KMS-11 (cell line): ENCODE measurements around the gene GADL1.

Source experiments
- H2AFZ ChIP-seq: fragments of 200-600 bp; sonication (generic); 2 replicates; pipeline ENCODE4 v1.6.1; 2016; ENCODE audit warnings: antibody characterized with exemption, mixed run types, low read depth
- H3K27ac ChIP-seq: fragments of 200-600 bp; sonication (generic); 2 replicates; pipeline ENCODE4 v1.6.1; 2016; ENCODE audit warnings: mild to moderate bottlenecking, mixed run types
- H3K27me3 ChIP-seq: fragments of 200-600 bp; sonication (generic); 2 replicates; pipeline ENCODE4 v1.6.1; 2017; ENCODE audit warnings: mild to moderate bottlenecking, low read depth, mixed run types, moderate library complexity; ENCODE audit not compliant: insufficient read depth
- H3K36me3 ChIP-seq: fragments of 200-600 bp; sonication (generic); 2 replicates; pipeline ENCODE4 v1.6.1; 2017; ENCODE audit warnings: mild to moderate bottlenecking, mixed run types; ENCODE audit not compliant: insufficient read depth
- H3K4me1 ChIP-seq: fragments of 200-600 bp; sonication (generic); 2 replicates; pipeline ENCODE4 v1.6.1; 2016; ENCODE audit warnings: mild to moderate bottlenecking, low read depth, mixed run types; ENCODE audit not compliant: poor library complexity, severe bottlenecking
- H3K4me2 ChIP-seq: fragments of 200-600 bp; sonication (generic); 2 replicates; pipeline ENCODE4 v1.7.0; 2016; ENCODE audit warnings: mild to moderate bottlenecking, mixed run types
- H3K4me3 ChIP-seq: fragments of 200-600 bp; sonication (generic); IDR thresholded peaks from 2 replicates; pipeline ENCODE4 v1.6.1; 2017; ENCODE audit warnings: low read depth, low read length, mixed read lengths; ENCODE audit not compliant: insufficient read depth
- H3K79me2 ChIP-seq: fragments of 200-600 bp; sonication (generic); 2 replicates; pipeline ENCODE4 v1.6.1; 2016; ENCODE audit warnings: low read depth, mixed run types; ENCODE audit not compliant: insufficient read depth
- H3K9ac ChIP-seq: fragments of 200-600 bp; sonication (generic); 2 replicates; pipeline ENCODE4 v1.6.1; 2016; ENCODE audit warnings: mild to moderate bottlenecking, mixed run types
- H4K20me1 ChIP-seq: fragments of 200-600 bp; sonication (generic); 2 replicates; pipeline ENCODE4 v1.6.1; 2016; ENCODE audit warnings: mild to moderate bottlenecking, mixed run types; ENCODE audit not compliant: insufficient read depth
- TF ChIP-seq, protein P1 (sequence below): fragments of 200-600 bp; sonication (generic); conservative IDR thresholded peaks from 2 replicates; pipeline ENCODE4 v1.6.1; 2017; ENCODE audit warnings: low read depth, mild to moderate bottlenecking, antibody characterized with exemption, low read length, moderate library complexity, mixed read lengths

The GADL1 gene, protein sequence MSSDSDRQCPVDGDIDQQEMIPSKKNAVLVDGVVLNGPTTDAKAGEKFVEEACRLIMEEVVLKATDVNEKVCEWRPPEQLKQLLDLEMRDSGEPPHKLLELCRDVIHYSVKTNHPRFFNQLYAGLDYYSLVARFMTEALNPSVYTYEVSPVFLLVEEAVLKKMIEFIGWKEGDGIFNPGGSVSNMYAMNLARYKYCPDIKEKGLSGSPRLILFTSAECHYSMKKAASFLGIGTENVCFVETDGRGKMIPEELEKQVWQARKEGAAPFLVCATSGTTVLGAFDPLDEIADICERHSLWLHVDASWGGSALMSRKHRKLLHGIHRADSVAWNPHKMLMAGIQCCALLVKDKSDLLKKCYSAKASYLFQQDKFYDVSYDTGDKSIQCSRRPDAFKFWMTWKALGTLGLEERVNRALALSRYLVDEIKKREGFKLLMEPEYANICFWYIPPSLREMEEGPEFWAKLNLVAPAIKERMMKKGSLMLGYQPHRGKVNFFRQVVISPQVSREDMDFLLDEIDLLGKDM

DNA sequence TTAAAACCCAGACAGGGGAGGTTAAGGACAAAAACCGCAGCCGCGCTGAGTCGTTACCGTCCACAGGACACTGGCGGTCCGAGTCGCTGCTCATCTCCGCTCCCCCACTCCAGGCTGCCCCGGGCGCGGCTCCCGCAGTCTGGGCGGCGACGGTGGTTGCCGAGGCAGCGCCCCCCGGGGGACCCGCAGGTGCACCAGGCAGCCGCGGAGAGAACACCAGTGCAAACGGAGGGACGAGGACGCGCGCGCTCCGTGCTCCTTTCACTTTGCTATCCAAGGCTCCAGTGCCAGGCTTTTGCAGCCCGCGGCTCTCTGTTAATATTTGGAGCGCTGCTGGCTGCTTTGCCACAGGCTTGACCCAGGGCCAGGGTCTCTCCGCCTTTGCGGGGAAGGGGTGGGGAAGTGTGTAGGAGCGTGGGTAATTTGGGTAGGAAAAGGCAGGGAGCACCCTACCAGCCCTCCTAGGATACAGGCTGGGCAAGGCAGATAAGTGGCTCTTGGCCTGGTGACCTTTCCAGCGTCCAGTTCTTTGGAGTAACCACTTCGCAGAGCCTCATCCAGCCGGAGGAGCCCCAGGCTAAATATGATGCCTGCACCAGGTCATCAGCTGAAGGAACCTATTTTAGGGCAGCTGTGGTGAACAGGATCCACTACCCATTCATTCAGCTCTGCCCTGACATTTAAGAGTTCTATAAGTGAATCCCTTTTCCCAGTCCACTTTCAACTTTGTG lies at the start of gene GADL1:
TSS of gene GADL1 (minus strand) at position 141 of the 731 bp plus-strand sequence. CDS start at position 94, 47 bp downstream.
- no peak within 1 kb of the TSS for H3K27ac ChIP-seq
- no peak within 1 kb of the TSS for H3K9ac ChIP-seq
- no peak within 1 kb of the TSS for H3K4me3 ChIP-seq
- H3K36me3 ChIP-seq, result no peaks in the 10 kb centered on the region
- no peaks in the 10 kb centered on the region for H3K27me3 ChIP-seq
- H3K4me2 ChIP-seq, result no peak within 1 kb of the TSS
- H2AFZ ChIP-seq, result no peak within 1 kb of the TSS
- no peaks in the 10 kb centered on the region for H3K4me1 ChIP-seq
- no peaks in the 10 kb centered on the region for H4K20me1 ChIP-seq
- TF ChIP-seq, protein P1, sequence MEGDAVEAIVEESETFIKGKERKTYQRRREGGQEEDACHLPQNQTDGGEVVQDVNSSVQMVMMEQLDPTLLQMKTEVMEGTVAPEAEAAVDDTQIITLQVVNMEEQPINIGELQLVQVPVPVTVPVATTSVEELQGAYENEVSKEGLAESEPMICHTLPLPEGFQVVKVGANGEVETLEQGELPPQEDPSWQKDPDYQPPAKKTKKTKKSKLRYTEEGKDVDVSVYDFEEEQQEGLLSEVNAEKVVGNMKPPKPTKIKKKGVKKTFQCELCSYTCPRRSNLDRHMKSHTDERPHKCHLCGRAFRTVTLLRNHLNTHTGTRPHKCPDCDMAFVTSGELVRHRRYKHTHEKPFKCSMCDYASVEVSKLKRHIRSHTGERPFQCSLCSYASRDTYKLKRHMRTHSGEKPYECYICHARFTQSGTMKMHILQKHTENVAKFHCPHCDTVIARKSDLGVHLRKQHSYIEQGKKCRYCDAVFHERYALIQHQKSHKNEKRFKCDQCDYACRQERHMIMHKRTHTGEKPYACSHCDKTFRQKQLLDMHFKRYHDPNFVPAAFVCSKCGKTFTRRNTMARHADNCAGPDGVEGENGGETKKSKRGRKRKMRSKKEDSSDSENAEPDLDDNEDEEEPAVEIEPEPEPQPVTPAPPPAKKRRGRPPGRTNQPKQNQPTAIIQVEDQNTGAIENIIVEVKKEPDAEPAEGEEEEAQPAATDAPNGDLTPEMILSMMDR, result no peak
- H3K79me2 ChIP-seq, result no peaks in the 10 kb centered on the region

DNA sequence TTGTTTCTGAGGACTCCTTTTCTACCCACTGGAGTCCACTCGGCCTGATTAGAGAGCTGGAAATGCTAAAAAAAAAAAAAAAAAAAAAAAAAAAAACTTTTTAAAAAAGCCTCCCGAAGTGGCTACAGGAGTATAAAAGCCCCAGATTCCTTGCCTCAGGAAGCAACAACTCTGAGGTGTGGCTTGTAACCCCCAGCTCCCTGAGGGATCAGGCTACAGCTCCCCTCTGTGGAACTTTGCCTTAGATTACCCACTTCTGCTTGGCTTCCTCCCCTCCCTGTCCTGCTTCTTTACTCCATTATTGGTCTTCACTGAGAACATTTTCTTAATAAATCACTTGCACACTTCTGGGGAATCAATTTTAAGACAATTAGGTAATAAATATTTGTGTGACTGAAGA lies 49.7 kb upstream of the GADL1 start:
- Histone ChIP-seq H3K36me3 (no peaks in the 10 kb centered on the region), H3K4me1 (no peaks in the 10 kb centered on the region), H3K4me3 (no peak overlapping the region), H3K27ac (no peak overlapping the region), H4K20me1 (no peaks in the 10 kb centered on the region), H3K4me2 (no peak overlapping the region), H2AFZ (no peak overlapping the region), H3K79me2 (no peaks in the 10 kb centered on the region), H3K27me3 (no peaks in the 10 kb centered on the region), H3K9ac (no peak overlapping the region)
- TF ChIP-seq, protein P1, result no peak

DNA sequence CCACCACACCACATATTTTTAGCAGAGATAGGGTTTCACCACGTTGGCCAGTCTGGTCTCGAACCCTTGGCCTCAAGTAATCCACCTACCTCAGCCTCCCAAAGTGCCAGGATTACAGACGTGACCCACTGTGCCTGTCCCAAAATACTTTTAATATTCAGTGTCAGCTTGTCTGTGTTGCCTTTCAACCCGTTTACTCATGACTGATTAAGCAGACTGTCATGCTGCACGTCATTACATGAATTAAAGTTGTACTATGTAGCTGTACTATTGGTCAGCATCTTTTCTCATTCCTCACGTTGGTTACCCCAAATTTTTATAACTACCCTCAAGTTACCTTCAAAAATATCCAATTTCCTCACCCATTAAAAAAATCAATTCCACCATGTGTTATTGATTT lies 48.7 kb upstream of the GADL1 start:
- Histone ChIP-seq H3K36me3 (no peaks in the 10 kb centered on the region), H3K4me2 (no peak overlapping the region), H3K27ac (no peak overlapping the region), H3K4me1 (no peaks in the 10 kb centered on the region), H2AFZ (no peak overlapping the region), H4K20me1 (no peaks in the 10 kb centered on the region), H3K9ac (no peak overlapping the region), H3K4me3 (no peak overlapping the region), H3K27me3 (no peaks in the 10 kb centered on the region), H3K79me2 (no peaks in the 10 kb centered on the region)
- TF ChIP-seq, protein P1, result no peak

DNA sequence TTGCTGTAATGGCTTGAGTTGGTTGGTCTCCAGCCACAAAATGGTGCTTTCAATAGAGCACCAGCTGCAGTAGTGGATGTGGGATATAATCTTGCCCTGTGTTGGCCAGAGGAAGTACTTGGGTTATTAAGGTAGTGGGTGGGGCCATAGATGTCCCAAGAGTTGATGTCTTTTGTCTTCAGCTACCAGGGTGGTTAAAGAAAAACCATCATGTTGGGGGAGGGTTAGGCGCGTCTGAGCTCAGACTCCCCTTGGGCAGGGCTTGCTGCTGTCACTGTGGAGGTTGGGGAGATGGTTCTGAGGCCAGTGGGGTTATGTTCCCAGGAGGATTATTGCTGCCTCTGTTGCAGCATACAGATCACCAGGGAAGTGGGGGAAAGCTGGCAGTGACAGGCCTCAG lies 46.9 kb upstream of the GADL1 start:
- Histone ChIP-seq H2AFZ (no peak overlapping the region), H3K27ac (no peak overlapping the region), H3K79me2 (no peaks in the 10 kb centered on the region), H3K4me3 (no peak overlapping the region), H3K27me3 (no peaks in the 10 kb centered on the region), H3K4me1 (no peaks in the 10 kb centered on the region), H3K4me2 (no peak overlapping the region), H3K9ac (no peak overlapping the region), H4K20me1 (no peaks in the 10 kb centered on the region), H3K36me3 (no peaks in the 10 kb centered on the region)
- TF ChIP-seq, protein P1, result no peak
